Stimulated activated CD8-positive, alpha-beta memory T cell treated with anti-CD3 and anti-CD28 coated beads, Interleukin-15, amount 100 ng/mL, for 4 hours (primary cell): Measurements from ENCODE around the gene S100A2.
"Not testable (repeated sequence)": the region's sequence is repeated elsewhere in the genome, so short reads cannot be mapped to it uniquely, and the experiment has no call there.

Experiments used
- DNase-seq, 2 donors: peaks; one replicate each; pipeline ENCODE4 v3.0.0-alpha.2; 2020; ENCODE audit warnings: low read depth in 2 of 2

S100A2 gene

GRCh38 chr1:153532769-153533599, 32.7 kb downstream of the S100A2 start:
- DNase-seq = no peak

- DNase-seq = no peak
These were observed 33.5 kb downstream of the S100A2 start for GRCh38 chr1:153532181-153532580.

- no peak for DNase-seq
These were observed 34.0 kb downstream of the S100A2 start for GRCh38 chr1:153531638-153532037.

GRCh38 chr1:153527683-153528040, 38.0 kb downstream of the S100A2 start:
- no peak for DNase-seq

- DNase-seq = no peak
These were observed 38.5 kb downstream of the S100A2 start for GRCh38 chr1:153527023-153527682.

- DNase-seq = no peak
These were observed 39.5 kb downstream of the S100A2 start for GRCh38 chr1:153526132-153526543.

GRCh38 chr1:153525088-153525728, 40.4 kb downstream of the S100A2 start:
- no peak for DNase-seq

GRCh38 chr1:153522353-153523048, 43.1 kb downstream of the S100A2 start:
- not testable (repeated sequence) for DNase-seq

GRCh38 chr1:153521808-153522207, 43.8 kb downstream of the S100A2 start:
- not testable (repeated sequence) for DNase-seq

- no peak for DNase-seq
These were observed 44.7 kb downstream of the S100A2 start for GRCh38 chr1:153520818-153521476.

GRCh38 chr1:153520137-153520691, 45.4 kb downstream of the S100A2 start:
- DNase-seq = not testable (repeated sequence)

- no peak for DNase-seq
These were observed 46.4 kb downstream of the S100A2 start for GRCh38 chr1:153519242-153519641.

GRCh38 chr1:153515504-153516394, 49.9 kb downstream of the S100A2 start:
- DNase-seq = no peak

- DNase-seq = no peak
These were observed 52.0 kb downstream of the S100A2 start for GRCh38 chr1:153513666-153514065.

GRCh38 chr1:153513023-153513422, 52.6 kb downstream of the S100A2 start:
- no peak for DNase-seq
